WTC11 (cell line): ENCODE measurements around the gene OR4C12.

Experiments
- CTCF ChIP-seq: fragments of 200-600 bp; IDR thresholded peaks from 2 replicates; pipeline ENCODE4 v1.8.0; 2022; ENCODE audit warnings: antibody characterized with exemption
- E2F1 ChIP-seq: sonication (generic); formaldehyde crosslinking; IDR thresholded peaks from 2 replicates; pipeline ENCODE4 v1.8.0; 2022; ENCODE audit warnings: mild to moderate bottlenecking, missing genetic modification reagents
- ERG ChIP-seq: fragments of 250-450 bp; sonication (Bioruptor Pico); IDR thresholded peaks from 2 replicates; pipeline ENCODE4 v1.8.0; 2021; ENCODE audit warnings: mild to moderate bottlenecking
- JUN ChIP-seq: sonication (generic); formaldehyde crosslinking; IDR thresholded peaks from 2 replicates; pipeline ENCODE4 v1.8.0; 2023; ENCODE audit warnings: mild to moderate bottlenecking, missing genetic modification reagents
- MAX ChIP-seq: sonication (generic); formaldehyde crosslinking; IDR thresholded peaks from 2 replicates; pipeline ENCODE4 v1.8.0; 2022; ENCODE audit warnings: mild to moderate bottlenecking, missing genetic modification reagents
- MYBL2 ChIP-seq: sonication (generic); formaldehyde crosslinking; IDR thresholded peaks from 2 replicates; pipeline ENCODE4 v1.8.1; 2023; ENCODE audit warnings: mild to moderate bottlenecking, moderate library complexity, missing genetic modification reagents
- NFYB ChIP-seq: sonication (generic); formaldehyde crosslinking; conservative IDR thresholded peaks from 2 replicates; pipeline ENCODE4 v1.8.0; 2022; ENCODE audit warnings: low read depth, missing genetic modification reagents
- NR2C2 ChIP-seq: sonication (generic); formaldehyde crosslinking; IDR thresholded peaks from 2 replicates; pipeline ENCODE4 v1.8.0; 2022; ENCODE audit warnings: mild to moderate bottlenecking, missing genetic modification reagents
- NR3C1 ChIP-seq: sonication (generic); formaldehyde crosslinking; conservative IDR thresholded peaks from 2 replicates; pipeline ENCODE4 v1.8.1; 2023; ENCODE audit warnings: low read depth, mild to moderate bottlenecking, missing genetic modification reagents
- ZNF532 ChIP-seq: fragments of 250-450 bp; sonication (Bioruptor Pico); IDR thresholded peaks from 2 replicates; pipeline ENCODE4 v1.9.0; 2021; ENCODE audit warnings: mild to moderate bottlenecking, borderline replicate concordance

- TF ChIP-seq MAX (CRISPR knock-in tag) = no peak
- no peak for TF ChIP-seq NFYB (CRISPR knock-in tag)
- no peak for TF ChIP-seq NR3C1 (CRISPR knock-in tag)
- TF ChIP-seq CTCF = no peak
- TF ChIP-seq JUN = no peak
- TF ChIP-seq NR2C2 (CRISPR knock-in tag) = no peak
- TF ChIP-seq ZNF532 (CRISPR knock-in tag) = no peak
- no peak for TF ChIP-seq ERG (CRISPR knock-in tag)
- TF ChIP-seq MYBL2 (CRISPR knock-in tag) = no peak
- no peak for TF ChIP-seq E2F1 (CRISPR knock-in tag)
These were observed 47.9 kb upstream of the OR4C12 start for GRCh38 chr11:50030193-50030592.
